Endothelial cell of umbilical vein (primary cell): ENCODE results near the gene SPANXN3.

ENCODE experiments used
- CTCF ChIP-seq, 2 donors: IDR thresholded peaks; 1 replicate in 1 of 2; 2 replicates in 1 of 2; pipeline ENCODE4 v1.5.1; 2011; ENCODE audit warnings: low read length in 2 of 2, mild to moderate bottlenecking in 2 of 2, moderate library complexity in 2 of 2, control low read depth in 1 of 2, inconsistent platforms in 1 of 2, low read depth in 1 of 2; ENCODE audit not compliant: insufficient read depth in 1 of 2; ENCODE audit errors: extremely low read depth in 1 of 2
- EZH2 ChIP-seq: IDR thresholded peaks from 2 replicates; pipeline ENCODE4 v1.6.1; 2012; ENCODE audit warnings: borderline replicate concordance, low read depth, mild to moderate bottlenecking, moderate library complexity, low read length, inconsistent platforms; ENCODE audit not compliant: severe bottlenecking
- MYC ChIP-seq: IDR thresholded peaks from one replicate; pipeline ENCODE4 v1.6.1; 2011; ENCODE audit warnings: mild to moderate bottlenecking, low read depth, low read length
- POLR2A ChIP-seq: IDR thresholded peaks from 2 replicates; pipeline ENCODE4 v1.6.1; 2012; ENCODE audit warnings: low read depth, mild to moderate bottlenecking, control low read depth, low read length

- no peak for TF ChIP-seq CTCF (IDR thresholded peaks at IDR 0.05; ENCODE audit: extremely low read depth in 1 of 2, insufficient read depth in 1 of 2, low read depth in 1 of 2, low read length in 2 of 2)
- no peak for TF ChIP-seq EZH2
- no peak for TF ChIP-seq POLR2A
- TF ChIP-seq MYC = no peak
Measured at GRCh38 chrX:143500751-143501150, 16.5 kb downstream of the SPANXN3 start.
